Liver (tissue), 9 donors: ENCODE data around the gene ARHGEF19. TPM values are rescaled to one million over a fixed set of nuclear protein-coding genes. Genes with fewer than 3 reads are reported as not detected.
A peak's percentile ranks its signal among the peaks of the same experiment; 100 is the strongest.

Experiments
- DNase-seq: peaks from one replicate; pipeline ENCODE4 v3.0.0-alpha.2; 2017; ENCODE audit warnings: low spot score
- H3K27ac ChIP-seq, 2 donors: one replicate each; pipeline ENCODE4 v1.7.0; 2013; ENCODE audit warnings: inconsistent platforms in 2 of 2, low read length in 2 of 2, control low read depth in 1 of 2, low read depth in 1 of 2, mild to moderate bottlenecking in 1 of 2
- H3K27me3 ChIP-seq, 4 donors: one replicate each; pipeline versions ENCODE4 v1.6.1 to v1.7.0; 2013; ENCODE audit warnings: low read length in 3 of 4, inconsistent platforms in 1 of 4, mild to moderate bottlenecking in 1 of 4, moderate library complexity in 1 of 4; ENCODE audit not compliant: control insufficient read depth in 4 of 4, insufficient read depth in 4 of 4
- H3K36me3 ChIP-seq, 4 donors: one replicate each; pipeline versions ENCODE4 v1.6.1 to v1.7.0; 2013; ENCODE audit warnings: low read length in 3 of 4, mild to moderate bottlenecking in 3 of 4, low read depth in 1 of 4, moderate library complexity in 1 of 4; ENCODE audit not compliant: control insufficient read depth in 4 of 4, insufficient read depth in 3 of 4
- H3K4me1 ChIP-seq, 4 donors: one replicate each; pipeline versions ENCODE4 v1.6.1 to v1.7.0; 2013; ENCODE audit warnings: low read length in 3 of 4, mild to moderate bottlenecking in 3 of 4, moderate library complexity in 1 of 4; ENCODE audit not compliant: control insufficient read depth in 4 of 4, insufficient read depth in 4 of 4
- H3K4me3 ChIP-seq, 3 donors: one replicate each; pipeline versions ENCODE4 v1.6.1 to v1.7.0; 2013; ENCODE audit warnings: low read length in 3 of 3, control low read depth in 1 of 3, low read depth in 1 of 3, mild to moderate bottlenecking in 1 of 3
- H3K9ac ChIP-seq, 2 donors: one replicate each; pipeline ENCODE4 v1.7.0; 2013; ENCODE audit warnings: low read length in 2 of 2, mild to moderate bottlenecking in 2 of 2, moderate library complexity in 2 of 2, control low read depth in 1 of 2, low read depth in 1 of 2
- H3K9me3 ChIP-seq, 4 donors: one replicate each; pipeline versions ENCODE4 v1.6.1 to v1.7.0; 2013; ENCODE audit warnings: low read length in 3 of 4; ENCODE audit not compliant: control insufficient read depth in 4 of 4
- HNF4A ChIP-seq, 2 donors: conservative IDR thresholded peaks; 2 replicates each; pipeline ENCODE4 v1.6.1; 2016; ENCODE audit warnings: antibody characterized with exemption in 2 of 2, mild to moderate bottlenecking in 2 of 2
- RXRA ChIP-seq, 2 donors: IDR thresholded peaks; 2 replicates each; pipeline ENCODE4 v1.6.1; 2017 to 2018; ENCODE audit warnings: antibody characterized with exemption in 2 of 2, mild to moderate bottlenecking in 1 of 2
- SP1 ChIP-seq: IDR thresholded peaks from 2 replicates; pipeline ENCODE4 v1.6.1; 2018; ENCODE audit warnings: antibody characterized with exemption, mild to moderate bottlenecking
- TAF1 ChIP-seq: conservative IDR thresholded peaks from 2 replicates; pipeline ENCODE4 v1.6.1; 2016; ENCODE audit warnings: antibody characterized with exemption, mild to moderate bottlenecking
- YY1 ChIP-seq: IDR thresholded peaks from 2 replicates; pipeline ENCODE4 v1.6.1; 2016; ENCODE audit warnings: antibody characterized with exemption, mild to moderate bottlenecking
- WGBS: extraction: QIAGEN DNeasy Blood & Tissue Kit; methylation state at CpG from one replicate; pipeline ENCODE4 v1.1.7; 2013; 5-methylcytosine and 5-hydroxymethylcytosine counted together
- polyA plus RNA-seq, 2 donors: library from polyadenylated mRNA; stranded (reverse) in 1 of 2; unstranded in 1 of 2; fragments of 200-250 nt in 1 of 2; fragments of >200 nt in 1 of 2; fragmentation: Nextera tagmentation in 1 of 2; extraction: Ambion mirVana in 1 of 2; gene quantifications; one replicate each; pipeline versions ENCODE4 v1.2.1 to v1.2.3, GENCODE V29; 2013 to 2015
- total RNA-seq, 2 donors: library from RNA; depleted of rRNA; stranded (reverse); fragments of >200 nt; gene quantifications; one replicate each; pipeline ENCODE4 v1.2.3, GENCODE V29; 2014
- TF ChIP-seq, protein P1 (sequence below): IDR thresholded peaks from 2 replicates; pipeline ENCODE4 v1.6.1; 2016; ENCODE audit warnings: antibody characterized with exemption, mild to moderate bottlenecking
- donor health status: healthy.
- donor health status: healthy.
- donor health status: healthy.
- donor health status: healthy.
- donor health status: healthy.

The ARHGEF19 gene
- total and polyA plus RNA-seq, 4 donors: 0.79 to 3.2 (median 2.5) TPM

DNA sequence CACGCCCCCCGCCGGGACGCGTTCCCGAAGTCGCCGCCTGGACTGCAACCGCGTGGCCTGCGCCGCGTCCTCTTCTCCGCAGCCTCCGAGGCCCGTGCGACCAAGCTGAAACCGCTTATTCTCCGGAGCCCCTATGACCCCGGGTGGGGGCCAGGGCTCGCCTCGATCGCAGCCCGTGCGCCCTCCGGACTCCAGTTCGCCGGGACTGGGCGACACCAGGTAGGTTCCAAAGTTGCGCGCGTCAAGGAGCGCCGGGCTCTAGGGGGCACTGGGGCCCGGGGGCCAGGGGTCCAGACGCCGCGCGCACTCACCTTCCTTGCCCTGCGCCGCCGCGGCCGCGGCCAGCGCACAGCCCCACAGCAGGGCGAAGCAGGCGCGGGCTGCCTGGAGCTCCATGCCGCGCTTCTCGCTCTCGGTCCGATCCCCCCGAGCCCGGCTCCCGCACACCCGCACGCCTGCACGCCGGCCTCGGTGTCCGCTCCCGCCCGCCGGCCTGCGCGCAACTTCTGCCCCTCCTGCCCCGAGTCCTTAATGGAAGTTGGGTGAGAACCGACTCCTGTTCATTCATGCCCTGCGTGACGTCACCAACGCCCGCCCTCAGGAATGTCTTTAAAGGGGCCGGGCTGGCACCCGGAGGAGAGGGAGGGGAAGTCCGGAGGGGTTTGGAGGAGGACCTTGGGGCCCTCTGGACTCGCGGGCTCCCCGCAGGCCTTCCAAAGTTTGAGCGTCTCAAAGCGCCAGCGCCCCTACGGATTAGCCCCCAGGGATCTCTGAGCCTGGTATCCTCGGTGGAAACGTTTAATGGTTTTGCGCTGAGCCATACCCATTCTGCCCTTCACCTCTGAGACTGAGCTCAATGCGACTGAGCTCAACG lies 56.7 kb downstream of the ARHGEF19 start, which contains the start of gene EPHA2 (continued):
- TF ChIP-seq, protein P1, sequence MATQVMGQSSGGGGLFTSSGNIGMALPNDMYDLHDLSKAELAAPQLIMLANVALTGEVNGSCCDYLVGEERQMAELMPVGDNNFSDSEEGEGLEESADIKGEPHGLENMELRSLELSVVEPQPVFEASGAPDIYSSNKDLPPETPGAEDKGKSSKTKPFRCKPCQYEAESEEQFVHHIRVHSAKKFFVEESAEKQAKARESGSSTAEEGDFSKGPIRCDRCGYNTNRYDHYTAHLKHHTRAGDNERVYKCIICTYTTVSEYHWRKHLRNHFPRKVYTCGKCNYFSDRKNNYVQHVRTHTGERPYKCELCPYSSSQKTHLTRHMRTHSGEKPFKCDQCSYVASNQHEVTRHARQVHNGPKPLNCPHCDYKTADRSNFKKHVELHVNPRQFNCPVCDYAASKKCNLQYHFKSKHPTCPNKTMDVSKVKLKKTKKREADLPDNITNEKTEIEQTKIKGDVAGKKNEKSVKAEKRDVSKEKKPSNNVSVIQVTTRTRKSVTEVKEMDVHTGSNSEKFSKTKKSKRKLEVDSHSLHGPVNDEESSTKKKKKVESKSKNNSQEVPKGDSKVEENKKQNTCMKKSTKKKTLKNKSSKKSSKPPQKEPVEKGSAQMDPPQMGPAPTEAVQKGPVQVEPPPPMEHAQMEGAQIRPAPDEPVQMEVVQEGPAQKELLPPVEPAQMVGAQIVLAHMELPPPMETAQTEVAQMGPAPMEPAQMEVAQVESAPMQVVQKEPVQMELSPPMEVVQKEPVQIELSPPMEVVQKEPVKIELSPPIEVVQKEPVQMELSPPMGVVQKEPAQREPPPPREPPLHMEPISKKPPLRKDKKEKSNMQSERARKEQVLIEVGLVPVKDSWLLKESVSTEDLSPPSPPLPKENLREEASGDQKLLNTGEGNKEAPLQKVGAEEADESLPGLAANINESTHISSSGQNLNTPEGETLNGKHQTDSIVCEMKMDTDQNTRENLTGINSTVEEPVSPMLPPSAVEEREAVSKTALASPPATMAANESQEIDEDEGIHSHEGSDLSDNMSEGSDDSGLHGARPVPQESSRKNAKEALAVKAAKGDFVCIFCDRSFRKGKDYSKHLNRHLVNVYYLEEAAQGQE: peak; percentile 27
- TF ChIP-seq SP1: peak; percentile 10

DNA sequence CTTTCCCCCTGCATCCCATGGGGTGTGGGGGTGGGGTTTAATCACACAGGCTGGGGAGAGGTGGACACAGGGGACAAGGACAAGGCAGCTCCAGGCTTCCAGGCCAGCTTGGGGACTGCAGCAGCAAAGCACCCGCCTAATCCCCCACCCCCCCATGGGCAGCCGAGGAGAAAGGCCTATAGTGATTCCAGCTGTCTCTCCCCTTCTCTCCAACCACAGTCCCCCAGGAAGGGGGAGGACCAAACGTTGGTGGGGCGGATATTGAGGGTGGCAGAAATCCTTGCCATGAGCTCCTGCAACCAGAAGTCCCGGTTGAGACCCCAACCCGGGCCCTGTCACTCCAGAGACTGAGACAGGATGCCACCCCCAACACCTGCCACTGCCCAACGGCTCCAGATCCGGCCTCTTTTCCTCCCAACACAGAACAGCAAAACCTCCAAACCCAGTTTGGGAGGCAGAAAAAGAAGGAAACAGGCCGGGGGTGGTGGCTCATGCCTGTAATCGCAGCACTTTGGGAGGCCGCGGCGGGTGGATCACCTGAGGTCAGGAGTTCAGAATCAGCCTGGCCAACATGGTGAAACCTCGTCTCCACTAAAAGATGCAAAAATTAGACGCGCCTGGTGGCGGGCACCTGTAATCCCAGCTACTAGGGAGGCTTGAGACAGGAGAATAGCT lies 58.3 kb downstream of the ARHGEF19 start:
- peaks cover 7 to 29% (median 18%) of the 10 kb centered on the region in 4 donors for H3K4me1 ChIP-seq
- H3K4me3 ChIP-seq: peak overlapping the region; percentile 50 to 76 (median 73)
- no peaks in the 10 kb centered on the region for H3K27me3 ChIP-seq
- H3K36me3 ChIP-seq: peaks cover 0 to 12% (median 2%) of the 10 kb centered on the region in 4 donors
- TF ChIP-seq SP1: peak; percentile 10
- no peak for TF ChIP-seq TAF1
- TF ChIP-seq RXRA (IDR thresholded peaks at IDR 0.05): peak; percentile 32 to 61
- no peak for TF ChIP-seq YY1
- TF ChIP-seq HNF4A (conservative IDR thresholded peaks at IDR 0.05): peak in 1 of 2 donors; percentile 11
- no peak for DNase-seq
- no peaks in the 10 kb centered on the region for H3K9me3 ChIP-seq
- WGBS: 19% methylated on average over 17 of the region's 17 CpGs
- peak overlapping the region; percentile 67 to 87 for H3K9ac ChIP-seq
- peak overlapping the region; percentile 89 to 91 for H3K27ac ChIP-seq

GRCh38 chr1:16153096-16153998 lies 59.1 kb downstream of the ARHGEF19 start:
- peak overlapping the region; percentile 89 to 91 for H3K27ac ChIP-seq

More at GRCh38 chr1:16153096-16153998, 59.1 kb downstream of the ARHGEF19 start:
- Histone ChIP-seq H3K4me1 (peaks cover 7 to 30% (median 19%) of the 10 kb centered on the region in 4 donors), H3K36me3 (peaks cover 4 to 20% (median 5%) of the 10 kb centered on the region in 4 donors), H3K9me3 (no peaks in the 10 kb centered on the region), H3K4me3 (peak overlapping the region in 1 of 3 donors; percentile 73), H3K9ac (peak overlapping the region in 1 of 2 donors; percentile 67), H3K27me3 (no peaks in the 10 kb centered on the region)
- DNase-seq: no peak
- 67% methylated on average over 13 of the region's 13 CpGs for WGBS
- no peak for TF ChIP-seq SP1
- TF ChIP-seq YY1: no peak
